Inflammatory macrophage (primary cell): ENCODE measurements around the gene CHST6.
"Not testable (repeated sequence)": the region's sequence is repeated elsewhere in the genome, so short reads cannot be mapped to it uniquely, and the experiment has no call there.

Experiments
- DNase-seq, 2 donors: peaks; one replicate each; pipeline ENCODE4 v3.0.0-alpha.2; 2020 to 2022
- total RNA-seq, 18 experiments: gene quantifications; one replicate each; lab custom pipeline; 2026; ENCODE audit warnings: mixed read lengths in 6 of 18, inconsistent platforms in 2 of 18; lab: John Stamatoyannopoulos, UW

The CHST6 gene
- 0 to 0.97 (median 0.21) reads per million in 18 experiments for total RNA-seq

DNA sequence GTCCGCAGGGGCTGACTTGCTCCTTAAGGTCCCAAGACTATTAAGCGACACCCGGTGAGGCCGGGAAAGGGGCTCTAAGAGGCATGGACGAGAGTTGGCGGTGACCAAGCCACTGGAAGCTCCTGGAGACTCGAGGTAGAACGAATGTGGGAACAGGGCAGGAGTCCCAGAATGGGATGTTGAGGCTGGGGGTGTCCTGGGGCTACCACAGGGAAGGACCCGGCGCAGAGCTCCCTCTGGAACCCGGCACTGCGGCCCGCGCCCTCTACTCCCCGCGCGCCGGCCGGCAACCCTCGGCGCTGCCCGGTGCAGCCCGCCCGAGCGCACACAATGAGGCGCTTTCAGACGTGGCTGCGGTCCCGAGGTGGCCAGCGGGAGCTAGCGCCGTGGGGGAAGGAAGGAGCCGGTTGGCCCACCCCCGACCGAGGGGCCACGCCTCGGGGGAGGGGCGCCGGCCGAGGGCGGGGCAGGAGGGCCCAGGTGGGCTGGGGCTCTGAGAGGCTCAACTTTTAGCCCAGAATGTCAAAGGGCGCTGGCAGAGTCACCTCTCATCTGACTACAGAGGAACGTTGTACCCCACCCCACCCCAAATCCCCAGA lies at the start of gene CHST6:
Gene CHST6 (minus strand): TSS at position 366 of the 599 bp plus-strand sequence. CDS start 15,613 bp downstream, outside the sequence.
- DNase-seq, result peak in 1 of 2 donors; percentile 38

DNA sequence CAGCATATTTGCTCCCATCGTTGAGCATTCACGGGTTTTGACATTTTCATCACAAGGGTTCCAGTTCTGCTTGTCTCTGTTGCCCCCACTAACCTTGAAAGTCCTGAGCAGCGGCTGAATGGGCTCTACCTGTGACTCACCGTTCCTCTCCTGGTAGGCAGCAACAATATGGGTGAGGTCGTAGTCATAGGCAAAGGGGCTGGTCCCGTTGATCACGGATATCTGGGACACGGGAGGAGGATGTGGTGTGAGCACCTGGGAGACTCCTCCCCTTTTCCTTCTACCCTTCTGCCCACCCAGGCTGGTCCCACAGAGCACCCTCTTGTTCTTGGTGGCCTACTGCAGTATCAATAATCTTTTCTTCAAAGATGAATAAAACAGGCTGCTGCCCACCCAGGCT lies 47.2 kb upstream of the CHST6 start:
- not testable (repeated sequence) for DNase-seq

DNA sequence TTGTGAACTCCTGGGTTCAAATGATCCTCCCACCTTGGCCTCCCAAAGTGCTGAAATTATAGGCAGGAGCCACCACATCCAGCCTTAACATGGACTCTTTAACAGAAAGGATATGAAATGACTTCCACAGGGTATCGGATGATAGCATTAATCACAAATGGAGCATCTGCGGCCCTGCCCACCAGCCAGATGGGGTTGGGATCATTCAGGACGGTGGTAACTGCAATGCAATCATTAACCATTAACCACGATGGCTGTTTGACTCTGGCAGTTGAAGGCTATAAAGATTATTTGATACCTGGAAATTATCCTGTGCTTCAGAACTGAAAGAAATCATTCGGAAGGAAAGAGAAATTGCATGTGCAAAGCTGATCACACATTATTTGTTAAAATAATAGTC lies 46.0 kb upstream of the CHST6 start:
- DNase-seq, result no peak

DNA sequence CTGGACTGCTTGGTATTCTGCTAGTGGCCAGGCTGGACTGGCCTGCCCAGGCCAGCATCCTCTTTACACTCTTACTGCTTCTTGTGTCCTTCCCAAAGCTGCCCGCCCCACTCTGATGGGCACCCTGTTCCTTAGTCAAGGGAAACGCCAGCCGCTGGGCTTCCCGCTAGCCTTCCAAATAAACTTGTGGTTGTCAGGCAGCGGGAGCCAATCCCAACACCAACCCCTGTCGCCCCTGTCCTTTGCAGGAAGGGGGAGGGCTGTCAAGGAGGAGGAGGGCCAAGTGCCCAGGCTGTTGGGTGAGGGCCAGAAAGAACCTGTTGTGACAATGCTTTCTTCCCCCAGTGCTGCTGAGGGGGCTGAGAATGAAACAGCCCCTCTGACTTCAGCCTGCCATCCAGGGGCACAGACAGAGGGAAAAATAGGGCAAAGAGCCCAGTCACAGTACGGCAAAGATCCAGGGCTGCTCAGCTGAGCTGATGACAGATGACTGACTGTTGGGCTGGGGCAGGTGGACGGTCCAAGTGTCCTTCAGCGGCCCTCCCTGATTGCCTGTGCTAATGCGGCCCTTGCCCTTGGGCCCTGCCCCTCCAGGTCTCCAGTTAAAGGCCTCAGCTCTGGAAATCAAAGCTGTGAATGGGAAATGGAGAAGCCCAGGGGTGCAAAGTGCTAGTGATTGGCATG lies 43.8 kb upstream of the CHST6 start:
- not testable (repeated sequence) for DNase-seq

DNA sequence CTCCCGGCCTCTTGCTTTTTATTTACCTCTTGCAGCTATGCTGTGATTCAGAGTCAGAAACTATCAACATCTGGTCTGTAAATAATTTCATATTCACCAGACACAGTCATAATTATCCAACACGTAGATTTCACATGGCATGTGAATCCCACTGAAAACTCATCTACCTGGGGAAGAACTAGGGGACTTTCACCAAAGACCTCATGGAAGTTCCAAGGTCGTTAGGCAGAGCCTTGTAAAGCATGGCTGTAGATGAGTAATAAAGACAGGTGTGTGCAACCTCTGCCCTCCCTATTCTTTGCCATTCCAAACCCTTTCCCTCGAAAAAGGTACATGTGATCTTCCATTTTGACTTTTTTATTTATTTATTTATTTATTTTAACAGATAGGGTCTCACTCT lies 42.5 kb upstream of the CHST6 start:
- DNase-seq, result no peak

DNA sequence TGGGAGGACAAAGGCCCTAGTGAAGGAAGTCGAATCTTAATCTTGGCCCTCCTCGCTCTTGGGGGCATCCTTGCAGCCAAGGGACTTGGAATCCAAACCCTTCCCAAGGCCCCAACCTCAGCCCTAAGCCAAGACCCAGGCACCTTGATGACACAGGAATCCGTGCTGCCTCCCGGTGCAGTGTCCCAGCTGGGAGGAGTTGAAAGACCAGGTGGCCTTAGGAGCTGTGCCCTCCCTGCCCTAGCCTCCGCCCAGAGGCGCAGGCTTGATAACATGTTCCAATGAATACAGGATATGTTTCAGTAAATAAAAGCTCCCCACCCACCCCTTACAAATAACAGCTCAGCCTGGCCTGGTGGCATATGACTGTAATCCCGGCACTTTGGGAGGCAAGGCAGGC lies 40.7 kb upstream of the CHST6 start, which contains the start of gene CHST5:
Gene CHST5 (minus strand): TSS at position 208 of the 400 bp plus-strand sequence. CDS start 5,724 bp downstream, outside the sequence.
- no peak for DNase-seq

DNA sequence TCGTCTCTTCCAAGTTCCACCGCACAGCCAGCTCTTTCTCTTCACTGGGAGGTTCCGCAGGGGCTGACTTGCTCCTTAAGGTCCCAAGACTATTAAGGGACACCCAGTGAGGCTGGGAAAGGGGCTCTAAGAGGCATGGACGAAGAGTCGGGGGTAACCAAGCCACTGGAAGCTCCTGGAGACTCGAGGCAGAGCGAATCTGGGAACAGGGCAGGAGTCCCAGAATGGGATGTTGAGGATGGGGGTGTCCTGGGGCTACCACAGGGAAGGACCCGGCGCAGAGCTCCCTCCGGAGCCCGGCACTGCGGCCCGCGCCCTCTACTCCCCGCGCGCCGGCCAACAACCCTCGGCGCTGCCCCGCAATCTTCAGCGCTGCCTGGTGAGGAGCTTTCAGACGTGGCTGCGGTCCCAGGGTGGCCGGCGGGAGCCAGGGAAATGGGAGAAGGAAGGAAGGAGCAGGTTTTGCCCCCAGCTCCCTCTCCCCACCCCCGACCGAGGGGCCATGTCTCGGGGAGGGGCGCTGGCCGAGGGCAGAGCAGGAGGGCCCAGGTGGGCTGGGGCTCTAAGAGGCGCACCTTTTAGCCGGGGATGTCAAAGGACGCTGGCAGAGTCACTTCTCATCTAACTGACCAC lies 40.1 kb upstream of the CHST6 start:
- DNase-seq, result no peak

DNA sequence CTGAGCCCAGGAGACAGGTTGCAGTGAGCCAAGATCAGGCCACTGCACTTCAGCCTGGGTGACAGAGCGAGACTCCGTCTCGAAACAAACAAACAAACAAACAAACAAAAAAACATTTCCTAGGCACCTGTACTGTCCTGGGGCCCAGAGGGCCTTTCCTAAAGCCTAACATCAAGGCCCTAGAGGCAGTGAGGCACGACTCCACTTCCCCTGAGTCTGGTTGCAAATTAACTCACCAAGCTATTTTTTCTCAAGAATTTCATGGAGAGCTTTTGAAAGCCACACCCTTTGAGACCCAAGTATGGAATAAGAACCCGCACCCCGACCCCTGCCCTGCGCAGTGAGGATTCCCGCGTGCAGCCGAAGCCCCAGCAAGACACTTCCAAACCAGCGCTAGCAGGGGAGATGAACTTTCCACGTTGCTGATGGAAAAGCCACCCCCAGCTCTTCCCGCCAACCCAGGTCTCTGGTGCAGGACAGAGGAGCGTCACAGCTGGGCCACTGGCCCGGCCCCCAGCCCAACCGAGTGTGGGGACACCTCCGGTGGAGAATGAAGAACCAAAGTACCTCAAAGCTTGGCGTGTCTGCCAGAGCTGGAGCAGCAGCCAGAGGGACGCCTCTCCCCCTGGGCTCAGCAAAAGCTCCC lies 39.4 kb upstream of the CHST6 start:
- no peak for DNase-seq

DNA sequence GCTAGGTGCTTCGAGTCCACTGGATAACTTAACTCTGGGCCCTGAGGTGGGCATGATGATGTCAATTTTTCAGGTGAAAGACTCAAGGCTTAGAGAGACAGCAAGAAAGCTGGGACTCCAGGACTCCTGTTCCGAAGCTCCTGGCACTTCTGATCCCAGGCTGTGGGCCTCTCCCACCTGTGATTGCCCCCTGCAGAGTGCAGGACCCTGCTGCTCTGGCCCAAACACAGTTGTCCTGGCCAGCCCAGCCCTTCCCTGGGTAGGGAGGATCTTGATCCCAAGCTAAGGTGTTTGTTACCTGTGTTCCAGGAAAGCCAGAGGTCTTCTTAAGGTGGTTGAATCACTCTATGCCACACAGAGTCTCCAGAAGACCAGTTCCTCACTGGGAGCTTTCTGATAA lies 37.5 kb upstream of the CHST6 start:
- no peak for DNase-seq

DNA sequence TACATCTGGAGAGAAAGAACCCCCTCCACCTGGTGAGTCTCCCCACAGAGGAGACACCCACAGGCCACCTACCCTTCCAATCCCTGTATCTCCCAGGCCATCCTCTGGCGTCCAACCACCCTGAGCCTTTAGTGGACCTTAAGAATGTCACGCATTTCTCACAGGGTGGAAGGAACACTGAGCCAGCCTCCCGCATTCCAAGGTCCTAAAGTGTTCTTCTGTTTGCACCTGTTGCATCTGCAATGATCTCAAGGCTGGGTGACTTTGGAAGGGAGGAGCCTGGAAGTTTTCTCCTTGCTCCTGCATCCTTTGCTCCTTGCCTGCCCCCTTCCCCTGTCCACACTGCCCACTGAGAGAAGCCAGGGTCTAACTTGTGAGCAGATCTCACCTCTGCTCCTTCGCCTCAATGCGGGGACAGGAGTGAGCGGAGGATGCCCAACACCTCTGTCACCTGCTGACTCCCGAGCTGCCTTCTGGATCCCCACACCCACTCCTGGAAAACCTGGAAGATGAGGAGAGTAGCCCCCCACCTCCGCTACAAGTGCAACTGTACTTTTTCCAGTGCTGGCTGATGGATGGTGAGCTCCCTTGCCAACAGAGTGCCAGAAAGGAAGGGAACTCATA lies 37.0 kb upstream of the CHST6 start:
- no peak for DNase-seq

DNA sequence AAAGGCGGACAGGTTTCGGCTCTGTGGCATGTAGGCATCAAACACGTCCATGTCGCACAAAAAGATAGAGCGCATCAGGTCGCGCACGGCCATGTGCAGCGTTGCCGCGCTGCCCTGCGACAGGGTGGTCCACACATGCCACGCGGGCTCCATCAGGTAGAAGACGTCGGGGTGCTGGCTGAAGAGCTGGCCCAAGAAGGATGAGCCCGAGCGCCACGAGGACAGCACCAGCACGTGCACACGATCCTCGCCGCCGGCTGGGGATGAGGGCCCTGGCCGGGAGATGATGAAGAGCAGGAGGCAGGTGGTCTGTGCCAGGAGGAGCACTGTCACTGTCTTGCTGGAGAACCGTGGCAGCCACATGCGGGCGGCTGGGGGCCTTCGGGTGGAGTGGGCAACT lies 34.7 kb upstream of the CHST6 start:
- DNase-seq, result no peak

DNA sequence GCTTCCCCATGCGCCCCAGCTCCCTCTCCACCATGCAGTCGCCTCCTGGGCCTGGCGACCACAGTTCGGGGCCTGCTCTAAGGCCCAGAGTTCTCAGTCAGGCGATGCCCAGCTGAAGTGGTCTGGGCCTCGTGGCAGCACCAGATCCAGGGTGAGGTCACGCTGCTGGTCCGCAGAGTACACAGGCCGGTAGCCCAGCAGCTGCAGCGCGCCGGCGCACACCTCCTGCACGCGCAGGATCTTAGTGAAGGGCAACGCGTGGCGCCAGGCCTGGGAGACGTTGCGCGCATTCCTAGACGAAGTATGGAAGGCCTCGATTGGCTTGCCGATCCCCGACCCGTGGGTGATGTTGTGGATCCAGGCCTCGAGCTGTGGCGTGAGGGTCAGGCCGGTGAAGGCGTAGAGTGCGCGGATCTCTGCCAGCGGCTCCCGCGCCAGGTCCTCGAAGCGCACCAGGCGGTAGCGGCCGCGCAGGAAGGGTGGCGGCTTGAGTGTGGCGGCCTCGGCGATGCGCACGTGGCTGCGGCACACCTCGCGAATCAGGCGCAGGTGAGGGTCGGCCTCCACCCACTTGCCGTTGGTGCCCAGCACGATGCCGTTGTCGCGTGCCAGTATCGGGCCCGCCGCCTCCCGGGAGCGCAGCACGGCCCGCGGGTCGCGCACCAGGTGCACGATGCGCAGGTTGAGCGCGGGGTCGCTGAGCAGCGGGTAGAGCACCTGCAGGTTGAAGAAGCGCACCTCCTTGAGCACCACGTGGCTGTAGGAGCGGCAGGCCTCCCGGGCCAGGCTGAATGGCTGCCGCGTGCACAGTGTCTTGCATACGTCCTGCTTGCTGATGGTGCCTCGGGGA lies 34.0 kb upstream of the CHST6 start:
- no peak for DNase-seq

DNA sequence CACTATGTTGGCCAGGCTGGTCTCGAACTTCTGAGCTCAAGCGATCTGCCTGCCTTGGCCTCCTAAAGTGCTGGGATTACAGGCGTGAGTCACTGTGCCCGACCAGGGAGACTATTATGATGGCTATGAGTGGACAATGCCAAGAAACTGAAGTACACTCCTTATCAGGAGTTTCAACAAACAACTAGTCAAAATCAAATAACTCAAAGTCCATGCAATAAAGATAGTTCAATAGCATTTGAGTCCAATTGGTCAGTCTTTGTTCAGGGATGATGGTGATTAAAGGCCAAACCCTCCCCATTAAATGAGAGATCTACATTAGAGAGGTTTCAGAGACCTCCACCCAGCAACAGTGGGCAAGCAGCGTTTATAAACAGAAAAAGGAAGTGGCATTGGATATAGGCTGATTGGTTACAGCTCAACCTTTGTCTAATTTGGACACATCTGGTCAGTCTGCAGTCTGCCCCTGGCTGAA lies 32.6 kb upstream of the CHST6 start:
- DNase-seq, result no peak

DNA sequence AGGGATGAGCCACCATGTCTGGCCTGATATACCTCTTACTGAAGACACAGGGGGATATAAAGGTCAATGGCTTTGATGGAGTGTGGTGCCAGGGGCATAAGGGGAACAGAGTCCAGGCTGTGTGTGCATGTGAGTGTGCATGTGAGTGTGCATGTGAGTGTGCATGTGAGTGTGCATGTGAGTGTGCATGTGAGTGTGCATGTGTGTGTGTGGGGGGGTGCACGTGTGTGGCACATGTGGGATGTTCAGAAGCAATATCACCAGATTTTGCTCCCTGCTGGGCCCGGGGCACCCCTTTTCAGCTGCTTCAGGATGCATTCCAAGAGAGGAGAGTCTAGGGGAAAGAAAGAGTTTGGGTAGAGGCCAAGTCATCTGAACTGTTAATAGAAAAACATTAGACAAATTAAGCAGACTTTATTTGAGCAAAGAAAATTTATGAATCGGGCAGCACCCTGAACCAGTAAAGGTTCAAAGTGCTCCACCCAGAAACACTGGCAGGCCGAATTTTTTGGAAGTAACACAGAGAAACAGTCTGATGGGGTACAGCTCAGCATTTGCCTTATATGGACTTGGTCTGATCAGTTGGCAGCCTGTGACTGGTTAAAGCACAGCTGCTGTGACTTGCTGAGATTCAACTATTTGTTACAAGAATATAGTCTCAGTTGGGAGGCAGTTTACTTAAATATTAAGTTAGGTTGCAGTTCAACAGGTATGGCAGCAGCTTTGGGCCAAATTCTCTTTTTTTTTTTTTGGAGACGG lies 31.0 kb upstream of the CHST6 start:
- DNase-seq, result no peak

DNA sequence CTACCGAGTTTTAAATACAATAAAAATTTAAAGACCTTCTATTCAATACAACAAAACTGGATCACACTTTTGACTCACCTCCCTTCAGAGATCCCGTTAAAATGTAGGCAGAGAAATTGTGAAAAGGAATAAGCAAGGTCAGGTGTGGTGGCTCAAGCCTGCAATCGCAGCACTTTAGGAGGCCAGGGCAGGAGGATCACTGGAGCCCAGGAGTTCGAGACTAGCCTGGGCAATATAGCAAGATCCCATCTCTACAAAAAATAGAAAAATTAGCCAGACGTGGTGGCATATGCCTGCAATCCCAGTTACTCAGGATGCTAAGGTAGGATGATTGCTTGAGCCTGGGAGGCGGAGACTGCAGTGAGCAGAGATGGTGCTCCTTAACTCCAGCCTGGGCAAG lies 23.9 kb upstream of the CHST6 start:
- DNase-seq, result no peak

DNA sequence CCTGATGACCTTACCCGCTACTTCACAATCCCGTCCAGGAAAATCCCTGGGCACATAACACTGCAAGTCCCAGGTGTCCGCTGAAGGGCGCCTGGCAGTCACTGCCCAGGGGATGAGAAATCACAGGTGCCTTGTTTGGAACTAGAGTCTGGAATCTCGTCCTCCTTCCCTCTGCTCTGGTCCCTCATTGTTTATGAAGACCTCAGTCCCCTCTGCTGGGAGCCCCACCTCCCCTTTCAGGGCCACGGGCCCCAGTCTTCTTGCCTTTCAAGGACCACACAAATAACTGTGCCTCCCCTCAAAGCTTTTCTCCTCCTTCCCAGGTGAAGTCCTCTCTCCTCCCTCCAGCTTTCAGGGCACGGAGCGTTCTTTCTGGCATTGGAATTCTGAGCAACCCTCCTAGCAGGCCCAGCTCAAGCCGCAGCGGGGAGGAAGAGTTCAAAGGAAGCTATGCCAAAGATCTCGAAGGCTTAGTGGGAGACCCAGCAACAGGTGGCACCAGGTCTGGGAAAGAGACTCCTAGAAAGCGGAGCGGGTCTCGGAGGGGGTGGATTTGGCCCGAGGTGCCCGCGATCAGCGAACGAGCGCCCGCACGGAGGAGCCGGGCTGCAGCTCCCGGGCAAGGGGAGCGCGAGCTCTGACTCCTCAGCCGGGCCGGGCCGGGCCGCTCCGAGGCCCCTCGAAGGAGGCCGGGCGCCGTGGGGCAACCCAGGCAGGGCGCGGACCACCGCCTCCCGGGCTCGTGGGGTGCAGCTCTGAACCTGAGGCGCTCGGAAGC lies 21.1 kb upstream of the CHST6 start:
- DNase-seq, result not testable (repeated sequence)

DNA sequence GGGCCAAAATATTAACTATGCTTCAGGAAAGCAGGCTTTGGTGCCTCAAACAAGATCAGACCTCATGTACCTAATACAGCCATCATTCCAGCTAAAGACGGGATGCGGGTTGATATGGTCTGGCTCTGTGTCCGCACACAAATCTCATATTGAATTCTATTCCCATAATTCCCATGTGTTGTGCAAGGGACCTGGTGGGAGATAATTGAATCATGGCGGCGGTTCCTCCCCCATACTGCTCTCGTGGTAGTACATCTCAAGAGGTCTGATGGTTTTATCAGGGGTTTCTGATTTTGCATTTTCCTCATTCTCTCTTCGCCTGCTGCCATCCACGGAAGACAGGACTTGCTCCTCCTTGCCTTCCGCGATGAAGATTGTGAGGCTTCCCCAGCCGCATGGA lies 19.1 kb upstream of the CHST6 start:
- DNase-seq, result no peak

DNA sequence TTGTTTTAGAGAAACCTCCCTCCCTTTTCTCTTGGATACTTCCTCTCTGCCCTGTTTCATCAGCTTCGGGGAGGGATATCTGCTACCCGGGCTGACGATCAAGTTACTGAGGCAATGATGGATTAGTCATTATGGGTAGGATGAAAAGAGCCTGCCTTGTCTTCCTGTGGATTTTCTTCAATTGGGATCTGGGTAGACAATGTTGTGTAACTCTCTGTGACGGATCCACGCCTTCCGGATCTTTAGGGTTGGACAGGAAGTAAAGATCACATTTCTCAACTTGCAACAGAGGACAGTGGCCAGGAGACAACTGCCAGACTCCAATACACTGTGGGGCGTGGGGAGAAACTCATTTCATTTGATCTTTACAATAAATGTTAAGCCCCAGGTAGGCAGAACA lies 11.3 kb upstream of the CHST6 start:
- DNase-seq, result peak; percentile 97 to 98

DNA sequence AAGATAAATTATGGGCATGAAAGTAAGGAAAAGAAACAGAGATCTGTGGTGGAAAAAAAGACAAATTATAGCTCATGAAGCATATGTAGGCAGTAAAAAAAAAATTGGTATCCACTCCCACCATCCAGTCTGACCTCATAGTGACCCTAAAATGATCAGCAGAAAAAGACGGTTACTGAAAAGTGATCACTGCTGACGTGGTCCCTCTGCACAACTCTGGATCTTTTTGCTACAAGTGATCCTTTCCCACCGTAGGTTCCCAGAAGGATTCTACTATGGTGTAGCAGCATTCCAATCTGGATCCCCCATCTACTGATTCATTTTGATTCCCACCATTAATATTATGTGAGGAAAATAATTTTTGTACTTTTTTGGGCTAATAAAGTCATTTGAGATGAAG lies 10.9 kb upstream of the CHST6 start:
- no peak for DNase-seq

DNA sequence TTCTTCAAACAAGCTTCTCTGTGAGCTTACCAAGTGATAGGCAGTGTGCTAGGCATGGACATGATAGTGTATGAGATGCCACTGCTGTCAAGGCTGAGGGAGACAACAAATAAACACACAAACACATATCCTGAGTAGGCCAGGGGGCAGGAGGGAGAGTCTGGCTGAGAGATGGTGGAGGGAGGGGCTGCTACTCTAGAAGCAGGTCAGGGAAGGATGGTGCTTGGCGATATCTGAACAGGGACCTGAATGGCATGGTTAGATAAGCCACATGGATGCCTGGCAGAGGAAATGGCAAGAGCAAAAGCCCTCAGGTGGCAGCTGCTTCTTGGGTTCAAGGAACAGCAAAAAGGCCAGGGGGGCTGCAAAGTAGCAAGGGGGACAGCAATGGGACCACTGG lies 8.6 kb upstream of the CHST6 start:
- no peak for DNase-seq
